AG10803 (cell line): Measurements from ENCODE around the gene ZNF428.

Experiments used
- DNase-seq: peaks from one replicate; pipeline ENCODE4 v3.0.0; 2010; ENCODE audit warnings: low read depth
- H3K4me3 ChIP-seq: 2 replicates; pipeline ENCODE4 v1.5.1; 2011; ENCODE audit warnings: mild to moderate bottlenecking, low read length, control low read depth
- CTCF ChIP-seq: conservative IDR thresholded peaks from 2 replicates; pipeline ENCODE4 v1.5.1; 2011; ENCODE audit warnings: mild to moderate bottlenecking, low read length, control low read depth, inconsistent platforms

The ZNF428 gene

GRCh38 chr19:43595999-43596841 is 23.2 kb downstream of the ZNF428 start, which contains the start of the genes IRGQ and ZNF576:
IRGQ (minus strand) TSS chr19:43596134; CDS start chr19:43595338, 796 bp downstream.
ZNF576 (plus strand) TSS chr19:43596595; CDS start chr19:43597109, 514 bp downstream.
- peak; percentile 98 for DNase-seq
- 0 out of 2 replicates have a peak, but pooled peaks have one; percentile 12 for TF ChIP-seq CTCF
- H3K4me3 ChIP-seq, result peak within 1 kb of the TSS; percentile 92

- peak overlapping the region; percentile 80 for H3K4me3 ChIP-seq
- TF ChIP-seq CTCF, result no peak
- DNase-seq, result no peak
Measured at GRCh38 chr19:43595605-43595998, 23.8 kb downstream of the ZNF428 start.

GRCh38 chr19:43594710-43595604 is 24.5 kb downstream of the ZNF428 start:
- TF ChIP-seq CTCF, result peak; percentile 79
- DNase-seq, result peak; percentile 51
- H3K4me3 ChIP-seq, result peak overlapping the region; percentile 80

- no peak for DNase-seq
- TF ChIP-seq CTCF, result no peak
- peak overlapping the region; percentile 80 for H3K4me3 ChIP-seq
Measured at GRCh38 chr19:43594081-43594697, 25.2 kb downstream of the ZNF428 start.

- TF ChIP-seq CTCF, result no peak
- no peak for DNase-seq
- no peak overlapping the region for H3K4me3 ChIP-seq
Measured at GRCh38 chr19:43592800-43593350, 26.6 kb downstream of the ZNF428 start.

- no peak for DNase-seq
- H3K4me3 ChIP-seq, result no peak overlapping the region
- no peak for TF ChIP-seq CTCF
Measured at GRCh38 chr19:43591904-43592772, 27.3 kb downstream of the ZNF428 start.
